Dedifferentiated amniotic fluid mesenchymal stem cell (primary cell): ENCODE data around the gene FOXL1.

Experiments
- DNase-seq: peaks from one replicate; pipeline ENCODE4 v3.0.0-alpha.2; 2016; ENCODE audit errors: extremely low spot score

The FOXL1 gene

DNA sequence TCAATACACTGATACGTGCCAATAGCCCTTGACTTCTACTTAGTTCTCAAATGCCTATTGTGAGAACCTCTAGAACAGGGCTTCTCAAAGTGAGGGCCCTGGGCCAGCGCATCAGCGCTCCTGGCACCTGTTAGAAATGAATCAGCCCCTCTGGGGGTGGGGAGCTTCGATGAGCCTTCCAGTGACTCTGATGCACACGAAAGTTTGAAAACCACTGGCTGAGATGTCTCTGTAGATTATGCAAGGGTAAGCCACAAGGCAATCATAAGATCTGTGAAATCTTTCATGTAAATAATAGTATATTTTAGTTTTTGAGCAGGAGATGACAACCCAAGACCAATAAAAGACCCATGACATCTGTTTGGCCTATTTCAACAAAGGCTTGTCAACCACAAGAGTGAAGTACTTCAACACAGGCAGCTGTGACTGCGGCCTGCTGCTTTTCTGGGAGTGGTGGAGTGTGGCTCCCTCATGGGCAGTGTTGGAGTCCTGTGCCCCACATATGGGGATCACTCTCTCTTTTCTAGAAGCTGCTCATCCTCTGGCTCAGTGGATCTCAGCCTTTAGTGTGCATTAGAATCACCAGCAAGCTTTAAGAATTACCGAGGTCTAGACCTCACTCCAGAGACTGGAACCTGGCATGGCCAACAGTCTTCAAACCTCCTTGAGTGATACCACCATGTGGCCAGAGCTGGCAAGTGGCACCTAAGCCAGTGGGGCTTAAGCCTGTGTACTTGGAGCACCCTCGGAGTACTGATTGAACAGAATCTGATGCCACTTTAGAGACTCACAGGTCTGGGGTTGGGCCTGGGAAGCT lies 29.1 kb upstream of the FOXL1 start:
- DNase-seq: no peak

DNA sequence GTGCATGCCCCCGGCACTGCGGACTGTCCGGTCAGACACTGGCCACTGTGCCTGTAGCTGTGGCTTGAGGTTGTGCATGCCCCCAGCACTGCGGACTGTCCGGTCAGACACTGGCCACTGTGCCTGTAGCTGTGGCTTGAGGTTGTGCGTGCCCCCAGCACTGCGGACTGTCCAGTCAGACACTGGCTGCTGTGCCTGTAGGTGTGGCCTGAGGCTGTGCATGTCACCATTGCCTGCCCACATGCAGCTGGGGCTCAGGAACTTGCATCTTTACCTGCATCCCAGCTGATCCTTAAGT lies 28.5 kb upstream of the FOXL1 start:
- DNase-seq: no peak

DNA sequence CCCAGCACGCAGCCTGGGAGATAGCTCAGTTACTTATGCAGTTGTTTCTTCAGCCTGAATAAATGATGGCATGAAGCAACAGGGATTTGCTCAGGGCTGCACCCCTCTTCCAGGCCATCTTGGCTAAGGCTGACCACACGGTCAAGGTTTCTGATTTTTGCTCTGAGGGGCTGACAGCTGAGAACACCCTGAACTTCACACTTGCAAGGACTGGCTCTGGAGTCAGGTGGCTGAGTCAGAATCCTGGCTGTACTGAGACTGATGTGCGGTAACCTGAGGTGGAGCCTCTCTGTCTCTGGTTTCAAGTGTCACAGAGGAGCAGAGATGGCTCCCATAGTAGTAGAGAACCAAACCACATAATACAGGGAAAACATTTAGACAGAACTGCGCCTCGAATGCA lies 28.1 kb upstream of the FOXL1 start:
- DNase-seq: no peak

DNA sequence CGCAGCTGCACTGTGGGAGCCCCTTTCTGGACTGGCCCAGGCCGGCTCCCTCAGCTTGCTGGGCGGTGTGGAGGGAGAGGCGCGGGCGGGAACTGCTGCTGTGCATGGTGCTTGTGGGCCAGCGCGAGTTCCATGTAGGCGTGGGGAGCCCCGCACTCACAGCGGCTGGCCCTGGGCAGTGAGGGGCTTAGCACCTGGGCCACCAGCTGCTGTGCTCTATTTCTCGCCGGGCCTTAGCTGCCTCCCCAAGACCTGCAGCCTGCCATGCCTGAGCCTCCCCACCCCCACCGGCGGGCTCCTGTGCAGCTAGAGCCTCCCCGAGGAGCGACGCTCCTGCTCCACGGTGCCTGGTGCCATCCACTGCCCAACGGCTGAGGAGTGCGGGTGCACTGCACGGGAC lies 25.0 kb upstream of the FOXL1 start:
- no peak for DNase-seq

DNA sequence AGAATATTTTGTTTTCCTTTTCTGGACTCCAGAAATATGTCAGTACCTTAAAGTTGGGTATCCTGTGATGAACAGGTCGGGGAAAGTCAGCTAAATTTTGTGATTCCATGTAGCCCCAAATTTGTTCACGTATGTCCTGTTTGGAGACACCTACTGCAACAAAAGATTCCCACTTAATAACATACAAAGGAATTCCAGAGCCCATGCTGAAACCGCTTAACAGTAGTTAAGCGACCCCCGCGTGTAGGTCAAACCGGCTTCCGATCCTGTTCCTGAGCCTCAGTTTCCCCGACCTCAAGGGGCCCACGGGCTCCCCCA lies 23.8 kb upstream of the FOXL1 start:
- DNase-seq: no peak

DNA sequence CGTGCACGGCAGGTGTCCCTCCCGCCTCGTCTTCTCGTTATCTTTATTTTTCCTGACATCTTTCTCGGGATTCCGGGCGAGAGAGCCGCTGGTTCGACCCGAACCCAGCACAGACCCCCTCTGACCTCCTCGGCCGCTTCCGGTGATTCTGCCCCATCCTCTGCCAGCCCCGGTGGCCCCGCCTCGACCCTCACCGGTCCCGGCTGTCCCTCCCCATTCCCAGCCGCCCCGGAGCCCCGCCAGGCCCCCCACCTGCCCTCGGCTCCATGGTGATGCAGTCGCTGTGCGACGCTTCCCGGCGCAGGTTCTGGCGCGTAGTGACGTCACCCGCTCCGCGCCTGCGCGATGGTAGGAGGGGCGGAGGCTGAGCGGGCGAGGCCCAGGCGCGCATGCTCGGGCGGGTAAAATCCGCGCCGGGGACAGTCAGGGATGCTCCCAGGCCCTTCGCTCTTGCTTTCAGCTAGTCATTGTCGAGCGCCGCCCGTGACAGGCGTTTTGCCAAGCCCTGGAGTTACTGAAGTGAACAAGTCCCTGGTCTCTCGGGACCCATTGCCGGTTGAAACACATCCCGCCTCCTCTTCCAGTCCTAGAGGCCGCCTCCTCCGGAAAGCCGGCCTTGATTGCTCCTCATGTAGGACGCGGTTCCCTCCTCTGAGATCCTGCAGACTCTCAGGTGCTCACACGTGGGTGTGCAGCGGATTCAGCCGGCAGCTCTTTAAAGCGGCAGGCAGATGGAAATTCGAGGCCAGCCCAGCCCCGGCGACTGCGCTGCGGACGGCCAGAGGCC lies 23.2 kb upstream of the FOXL1 start, which contains the start of gene MTHFSD:
Gene MTHFSD, minus strand, starts transcription at position 319 of the 787 bp plus-strand sequence. Its CDS starts 51 bp downstream, at position 268.
- DNase-seq: peak; percentile 83

DNA sequence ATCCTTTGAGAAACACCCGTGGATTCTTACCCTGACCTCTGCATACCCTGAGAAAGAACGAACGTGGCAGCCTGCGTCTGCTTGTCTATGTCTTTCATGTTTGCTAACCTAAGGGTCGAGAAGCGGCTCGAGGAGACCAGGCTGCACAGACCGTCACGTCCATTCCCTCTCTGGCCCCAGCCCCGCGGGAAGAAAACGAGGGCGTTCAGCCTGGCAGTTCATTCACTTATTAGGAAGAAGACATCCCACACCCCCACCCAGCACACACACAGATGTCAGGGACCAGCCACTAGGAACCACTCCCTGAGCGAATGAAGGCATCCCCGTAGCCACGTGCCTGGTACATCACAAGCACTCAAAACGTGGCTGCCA lies 22.7 kb upstream of the FOXL1 start:
- no peak for DNase-seq

DNA sequence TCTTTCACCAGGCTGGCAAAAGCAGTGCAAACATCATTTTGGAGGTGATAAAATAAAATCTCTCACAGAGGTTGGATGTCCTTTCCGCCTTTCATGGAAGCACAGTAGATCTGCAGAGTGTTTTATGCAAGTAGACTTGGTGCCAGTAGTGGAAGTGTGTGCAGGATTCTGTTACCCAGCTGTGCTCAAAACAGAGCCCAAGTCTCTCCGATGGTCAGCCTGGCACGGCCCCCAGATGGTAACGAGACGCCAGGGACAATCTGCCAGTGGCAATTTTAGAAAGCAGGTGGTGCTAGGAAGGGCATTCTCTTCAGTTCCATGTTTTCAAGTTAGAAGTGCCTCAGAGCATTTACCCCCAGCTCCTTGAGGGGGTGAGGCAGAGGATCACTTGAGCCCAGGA lies 21.8 kb upstream of the FOXL1 start:
- no peak for DNase-seq

DNA sequence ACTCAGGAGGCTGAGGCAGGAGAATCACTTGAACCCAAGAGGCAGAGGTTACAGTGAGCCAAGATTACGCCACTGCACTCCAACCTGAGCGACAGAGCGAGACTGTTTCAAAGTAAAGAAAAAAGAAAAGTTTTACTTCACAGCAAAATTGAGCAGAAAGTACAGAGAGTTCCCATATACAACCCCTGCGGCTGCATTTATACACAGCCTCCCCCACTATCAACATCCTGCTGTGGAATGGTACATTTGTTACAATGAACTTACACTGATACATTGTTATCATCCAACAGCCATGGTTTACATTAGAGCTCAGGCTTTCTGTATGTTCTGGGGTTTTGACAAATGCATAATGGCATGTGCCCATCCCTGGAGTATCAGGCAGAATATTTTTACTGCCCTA lies 20.8 kb upstream of the FOXL1 start:
- DNase-seq: no peak

DNA sequence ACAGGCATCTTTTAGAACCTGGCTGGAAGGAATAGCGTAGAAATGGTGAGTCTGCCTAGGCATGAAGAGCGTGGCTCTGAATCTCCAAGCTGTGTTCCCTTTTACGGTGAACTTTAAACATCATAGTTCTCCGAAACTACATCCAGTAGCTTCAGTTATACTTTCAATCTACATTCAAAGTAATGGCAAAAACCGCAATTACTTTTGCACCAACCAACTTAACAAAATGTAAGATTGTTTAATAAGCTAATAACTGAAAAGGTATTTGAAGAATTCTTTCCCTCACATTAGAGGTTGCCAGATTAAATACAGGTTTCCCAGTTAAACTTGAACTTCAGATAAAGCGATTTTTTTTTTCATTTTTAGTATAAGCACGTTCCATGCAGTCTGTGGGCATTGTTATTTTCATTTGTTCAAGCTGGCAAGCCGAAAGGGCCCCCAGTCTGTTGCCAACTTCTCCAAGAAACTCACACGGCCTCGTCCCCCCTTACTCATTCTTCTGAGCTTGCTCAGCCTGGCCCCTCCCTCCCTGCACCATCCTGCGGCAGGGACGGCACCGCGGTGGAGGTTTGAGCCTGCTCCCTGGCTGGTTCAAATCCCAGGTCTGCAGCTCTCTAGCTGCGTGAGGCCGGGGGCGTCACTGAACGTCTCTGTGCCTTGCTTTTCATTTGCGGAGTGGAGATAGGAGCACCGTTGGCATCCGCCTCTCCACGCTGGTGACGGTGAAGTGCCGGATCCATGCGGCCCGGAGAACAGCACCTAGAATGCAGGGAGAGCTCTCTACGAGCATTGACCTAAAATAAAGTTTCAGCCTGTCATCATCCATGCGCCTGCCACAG lies 19.8 kb upstream of the FOXL1 start:
- no peak for DNase-seq

DNA sequence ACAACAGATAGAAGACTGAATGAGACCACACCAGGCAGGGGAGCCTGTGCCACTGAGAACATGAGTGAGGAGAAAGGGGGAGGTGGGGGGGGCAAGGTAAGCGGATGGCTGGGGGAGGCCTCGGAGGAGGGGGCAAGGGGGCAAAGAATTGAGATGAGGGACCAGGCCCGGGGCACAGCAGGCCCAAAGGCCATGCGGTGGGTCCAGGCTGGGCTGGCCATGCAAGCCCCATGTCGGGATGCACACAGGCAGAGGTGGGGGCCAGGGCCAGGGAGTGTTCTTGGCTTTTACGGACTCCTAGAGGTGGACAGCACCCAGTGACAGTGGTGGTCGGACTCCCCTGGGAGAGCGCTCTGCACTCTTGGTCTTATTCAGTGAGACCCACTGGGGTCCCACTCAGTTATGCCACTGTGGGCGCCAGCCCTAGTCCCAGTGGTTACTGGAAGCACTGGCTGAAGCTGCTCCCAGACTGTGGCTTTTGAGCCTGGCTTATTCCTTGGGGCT lies 18.5 kb upstream of the FOXL1 start:
- DNase-seq: no peak

DNA sequence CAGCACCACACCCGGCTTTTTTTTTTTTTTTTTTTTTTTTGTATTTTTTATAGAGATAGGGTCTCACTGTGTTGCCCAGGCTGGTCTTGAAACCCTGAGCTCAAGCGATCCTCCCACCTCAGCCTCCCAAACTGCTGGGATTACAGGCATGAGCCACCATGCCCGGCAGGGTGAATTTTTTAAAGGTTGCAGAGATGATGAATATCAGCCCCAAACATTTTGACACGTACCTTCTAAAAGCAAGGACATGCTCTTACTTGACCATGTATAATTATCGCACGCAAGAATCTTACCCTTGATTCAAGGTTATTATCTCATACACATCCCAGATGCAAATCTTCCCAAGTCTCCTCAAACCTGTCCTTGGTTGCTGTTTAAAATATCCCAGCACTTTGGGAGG lies 16.0 kb upstream of the FOXL1 start:
- no peak for DNase-seq

DNA sequence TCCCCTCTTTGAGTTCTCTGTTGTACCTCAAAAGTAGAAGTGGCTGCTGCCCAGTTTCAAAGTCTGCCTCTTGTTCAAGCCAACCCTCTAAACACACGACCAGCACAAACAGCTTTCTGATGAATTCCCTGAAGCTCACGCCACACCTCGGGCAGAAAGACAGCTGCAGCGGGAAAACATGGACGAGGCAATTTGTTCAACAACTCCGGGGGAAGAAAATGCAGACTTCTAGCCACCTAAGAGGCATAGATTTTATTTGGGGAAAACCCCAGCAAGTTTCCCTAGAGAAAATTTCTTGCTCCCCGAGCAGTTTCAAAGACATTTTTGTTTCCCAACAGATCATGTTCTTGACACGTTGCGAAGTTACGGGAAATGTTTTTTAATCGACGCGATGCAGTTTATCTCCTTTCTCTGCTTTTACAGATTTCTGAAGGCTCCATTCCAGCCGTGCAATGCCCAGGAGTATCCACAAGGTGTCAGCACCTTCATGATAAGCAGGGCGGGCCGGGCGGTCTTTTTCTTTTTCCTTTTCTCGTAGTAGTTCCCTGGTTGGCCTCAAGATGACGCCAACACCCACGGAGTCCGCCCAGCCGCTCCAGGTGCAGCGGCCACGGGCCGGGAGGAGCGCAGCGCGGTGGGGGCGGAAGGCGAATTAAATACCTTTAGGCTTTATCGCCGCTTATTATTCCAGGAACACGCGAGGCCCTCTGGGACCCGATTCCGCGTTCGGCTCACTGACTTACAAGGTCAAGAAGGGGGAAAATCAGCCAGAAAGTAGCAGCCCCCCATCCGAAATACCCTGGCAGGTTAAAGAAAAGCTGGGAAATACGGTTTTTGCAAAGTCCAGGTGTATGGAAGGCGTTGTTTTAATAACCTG lies 14.6 kb upstream of the FOXL1 start:
- peak; percentile 93 for DNase-seq

DNA sequence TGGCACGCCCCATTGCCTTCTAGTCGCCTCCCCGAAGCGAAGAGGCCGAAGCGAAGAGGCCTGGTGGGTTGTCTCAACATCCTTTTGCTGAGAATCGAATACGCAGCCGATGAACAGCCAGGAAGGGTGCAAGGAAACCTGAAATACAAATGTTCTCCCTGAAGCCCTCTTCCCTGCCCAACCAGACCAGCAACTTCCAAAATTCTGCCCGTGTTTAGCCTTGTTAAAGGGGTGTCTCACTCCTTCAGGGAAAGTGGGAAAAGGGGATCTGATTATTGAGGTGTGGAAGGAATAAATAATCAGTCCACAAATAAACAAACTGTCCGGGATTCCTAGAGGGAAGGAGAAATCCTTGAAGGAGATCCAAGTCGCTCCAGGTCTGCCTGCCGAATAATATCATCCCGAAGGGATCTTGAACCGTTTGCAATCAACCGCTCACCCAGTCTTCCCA lies 13.1 kb upstream of the FOXL1 start:
- DNase-seq: no peak

DNA sequence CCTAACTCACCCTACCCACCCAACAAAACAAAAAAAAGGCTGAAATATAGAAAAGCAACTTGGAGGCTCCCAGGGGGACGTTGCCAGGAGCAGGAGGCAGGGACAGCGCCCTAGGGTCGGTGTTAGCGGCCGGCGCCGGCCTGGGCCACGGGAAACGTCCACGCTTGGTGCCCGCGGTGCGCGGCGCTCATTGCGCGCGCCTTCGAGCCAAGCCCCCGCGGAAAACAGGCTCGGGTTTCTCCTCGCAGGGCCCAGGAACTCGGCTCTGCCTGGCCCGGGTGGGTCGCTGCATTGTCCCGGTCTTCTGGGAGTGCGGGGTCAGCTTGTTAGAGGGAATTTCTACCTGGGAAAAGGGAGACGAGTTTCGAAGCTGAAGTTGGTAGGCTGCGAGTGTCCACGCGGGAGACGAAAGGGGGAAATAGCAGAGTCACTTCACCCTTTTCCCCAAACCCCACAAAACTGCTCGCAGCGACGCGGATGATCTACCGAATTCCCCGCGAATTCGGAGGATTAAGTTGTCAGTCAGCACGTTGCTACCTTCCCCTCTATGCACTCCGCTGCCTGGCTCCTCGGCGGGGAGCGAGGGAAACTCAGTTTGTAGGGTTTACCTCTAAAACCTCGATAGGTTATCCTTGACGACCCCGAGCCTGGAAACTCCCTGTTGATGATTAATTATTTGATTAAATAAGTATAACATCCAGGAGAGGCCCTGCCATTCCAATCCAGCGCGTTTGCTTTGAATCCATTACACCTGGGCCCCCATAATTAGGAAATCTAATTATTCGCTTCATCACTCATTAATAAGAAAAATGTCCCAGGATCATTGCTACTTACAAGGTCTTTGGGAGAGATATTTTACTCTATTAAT lies 12.5 kb upstream of the FOXL1 start:
- DNase-seq: no peak

DNA sequence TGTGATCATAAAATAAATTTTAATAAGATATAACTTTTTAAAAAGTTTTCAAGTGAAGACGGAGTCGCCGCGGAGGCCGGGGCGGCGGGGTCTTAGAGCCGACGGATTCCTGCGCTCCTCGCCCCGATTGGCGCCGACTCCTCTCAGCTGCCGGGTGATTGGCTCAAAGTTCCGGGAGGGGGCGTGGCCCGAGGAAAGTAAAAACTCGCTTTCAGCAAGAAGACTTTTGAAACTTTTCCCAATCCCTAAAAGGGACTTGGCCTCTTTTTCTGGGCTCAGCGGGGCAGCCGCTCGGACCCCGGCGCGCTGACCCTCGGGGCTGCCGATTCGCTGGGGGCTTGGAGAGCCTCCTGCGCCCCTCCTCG lies 11.8 kb upstream of the FOXL1 start, which contains the start of gene FOXC2:
Gene FOXC2, plus strand, starts transcription at position 229 of the 365 bp plus-strand sequence. CDS start 507 bp downstream, outside the sequence.
- peak; percentile 97 for DNase-seq

DNA sequence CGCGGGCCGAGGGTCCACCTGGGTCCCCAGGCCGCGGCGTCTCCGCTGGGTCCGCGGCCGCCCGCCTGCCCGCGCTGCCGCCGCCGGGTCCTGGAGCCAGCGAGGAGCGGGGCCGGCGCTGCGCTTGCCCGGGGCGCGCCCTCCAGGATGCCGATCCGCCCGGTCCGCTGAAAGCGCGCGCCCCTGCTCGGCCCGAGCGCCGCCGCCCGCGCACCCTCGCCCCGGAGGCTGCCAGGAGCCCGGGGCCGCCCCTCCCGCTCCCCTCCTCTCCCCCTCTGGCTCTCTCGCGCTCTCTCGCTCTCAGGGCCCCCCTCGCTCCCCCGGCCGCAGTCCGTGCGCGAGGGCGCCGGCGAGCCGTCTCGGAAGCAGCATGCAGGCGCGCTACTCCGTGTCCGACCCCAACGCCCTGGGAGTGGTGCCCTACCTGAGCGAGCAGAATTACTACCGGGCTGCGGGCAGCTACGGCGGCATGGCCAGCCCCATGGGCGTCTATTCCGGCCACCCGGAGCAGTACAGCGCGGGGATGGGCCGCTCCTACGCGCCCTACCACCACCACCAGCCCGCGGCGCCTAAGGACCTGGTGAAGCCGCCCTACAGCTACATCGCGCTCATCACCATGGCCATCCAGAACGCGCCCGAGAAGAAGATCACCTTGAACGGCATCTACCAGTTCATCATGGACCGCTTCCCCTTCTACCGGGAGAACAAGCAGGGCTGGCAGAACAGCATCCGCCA lies 11.2 kb upstream of the FOXL1 start:
- peak; percentile 50 for DNase-seq

DNA sequence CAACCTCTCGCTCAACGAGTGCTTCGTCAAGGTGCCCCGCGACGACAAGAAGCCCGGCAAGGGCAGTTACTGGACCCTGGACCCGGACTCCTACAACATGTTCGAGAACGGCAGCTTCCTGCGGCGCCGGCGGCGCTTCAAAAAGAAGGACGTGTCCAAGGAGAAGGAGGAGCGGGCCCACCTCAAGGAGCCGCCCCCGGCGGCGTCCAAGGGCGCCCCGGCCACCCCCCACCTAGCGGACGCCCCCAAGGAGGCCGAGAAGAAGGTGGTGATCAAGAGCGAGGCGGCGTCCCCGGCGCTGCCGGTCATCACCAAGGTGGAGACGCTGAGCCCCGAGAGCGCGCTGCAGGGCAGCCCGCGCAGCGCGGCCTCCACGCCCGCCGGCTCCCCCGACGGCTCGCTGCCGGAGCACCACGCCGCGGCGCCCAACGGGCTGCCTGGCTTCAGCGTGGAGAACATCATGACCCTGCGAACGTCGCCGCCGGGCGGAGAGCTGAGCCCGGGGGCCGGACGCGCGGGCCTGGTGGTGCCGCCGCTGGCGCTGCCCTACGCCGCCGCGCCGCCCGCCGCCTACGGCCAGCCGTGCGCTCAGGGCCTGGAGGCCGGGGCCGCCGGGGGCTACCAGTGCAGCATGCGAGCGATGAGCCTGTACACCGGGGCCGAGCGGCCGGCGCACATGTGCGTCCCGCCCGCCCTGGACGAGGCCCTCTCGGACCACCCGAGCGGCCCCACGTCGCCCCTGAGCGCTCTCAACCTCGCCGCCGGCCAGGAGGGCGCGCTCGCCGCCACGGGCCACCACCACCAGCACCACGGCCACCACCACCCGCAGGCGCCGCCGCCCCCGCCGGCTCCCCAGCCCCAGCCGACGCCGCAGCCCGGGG lies 10.4 kb upstream of the FOXL1 start:
- DNase-seq: no peak
